ENCODE data around the gene ZNF567.
A peak's percentile ranks its signal among the peaks of the same experiment; 100 is the strongest.
"Not testable (repeated sequence)": the region's sequence is repeated elsewhere in the genome, so short reads cannot be mapped to it uniquely, and the experiment has no call there.

ZNF567 gene

GRCh38 chr19:36688058-36688457 is 646 bp downstream of the ZNF567 start:
- Histone ChIP-seq H3K9me3 (ENCODE audit: control insufficient read depth, low read depth, low read length) (peaks cover 5% of the 10 kb centered on the region), H3K4me1 (ENCODE audit: control insufficient read depth, low read depth, low read length) (peaks cover 3% of the 10 kb centered on the region), H3K4me3 (ENCODE audit: low read length) (peak overlapping the region; percentile 96), H3K9ac (ENCODE audit: low read length) (peak overlapping the region; percentile 80), H3K27ac (ENCODE audit: low read length) (no peak overlapping the region), H3K36me3 (ENCODE audit: control insufficient read depth, low read depth, low read length) (peaks cover 35% of the 10 kb centered on the region), H3K27me3 (ENCODE audit: control insufficient read depth, insufficient read depth, low read length) (no peaks in the 10 kb centered on the region)

- Histone ChIP-seq H3K4me1 (ENCODE audit: control insufficient read depth, low read depth, low read length) (no peaks in the 10 kb centered on the region), H3K9me3 (ENCODE audit: control insufficient read depth, low read depth, low read length) (peaks cover 78% of the 10 kb centered on the region), H3K9ac (ENCODE audit: low read length) (no peak overlapping the region), H3K27ac (ENCODE audit: low read length) (no peak overlapping the region), H3K27me3 (ENCODE audit: control insufficient read depth, insufficient read depth, low read length) (no peaks in the 10 kb centered on the region), H3K4me3 (ENCODE audit: low read length) (no peak overlapping the region), H3K36me3 (ENCODE audit: control insufficient read depth, low read depth, low read length) (peaks cover 22% of the 10 kb centered on the region)
Observed at GRCh38 chr19:36707134-36707533, 19.7 kb downstream of the ZNF567 start.

GRCh38 chr19:36709423-36709822 is 22.0 kb downstream of the ZNF567 start:
- Histone ChIP-seq H3K4me3 (ENCODE audit: low read length) (no peak overlapping the region), H3K27me3 (ENCODE audit: control insufficient read depth, insufficient read depth, low read length) (no peaks in the 10 kb centered on the region), H3K36me3 (ENCODE audit: control insufficient read depth, low read depth, low read length) (peaks cover 43% of the 10 kb centered on the region), H3K4me1 (ENCODE audit: control insufficient read depth, low read depth, low read length) (no peaks in the 10 kb centered on the region), H3K9ac (ENCODE audit: low read length) (no peak overlapping the region), H3K27ac (ENCODE audit: low read length) (no peak overlapping the region), H3K9me3 (ENCODE audit: control insufficient read depth, low read depth, low read length) (peaks cover 92% of the 10 kb centered on the region)

GRCh38 chr19:36719687-36720556 is 32.5 kb downstream of the ZNF567 start:
- no peak overlapping the region for H3K27ac ChIP-seq (ENCODE audit: low read length)
- peaks cover 83% of the 10 kb centered on the region for H3K9me3 ChIP-seq (ENCODE audit: control insufficient read depth, low read depth, low read length)
- no peaks in the 10 kb centered on the region for H3K4me1 ChIP-seq (ENCODE audit: control insufficient read depth, low read depth, low read length)
- no peaks in the 10 kb centered on the region for H3K27me3 ChIP-seq (ENCODE audit: control insufficient read depth, insufficient read depth, low read length)
- no peak overlapping the region for H3K9ac ChIP-seq (ENCODE audit: low read length)
- no peak overlapping the region for H3K4me3 ChIP-seq (ENCODE audit: low read length)
- H3K36me3 ChIP-seq (ENCODE audit: control insufficient read depth, low read depth, low read length) = peaks cover 51% of the 10 kb centered on the region

- peaks cover 55% of the 10 kb centered on the region for H3K9me3 ChIP-seq (ENCODE audit: control insufficient read depth, low read depth, low read length)
Observed at GRCh38 chr19:36736166-36736565, 48.8 kb downstream of the ZNF567 start.

GRCh38 chr19:36745870-36746269 is 58.5 kb downstream of the ZNF567 start:
- H3K4me3 ChIP-seq (ENCODE audit: low read length) = no peak overlapping the region
- no peak overlapping the region for H3K27ac ChIP-seq (ENCODE audit: low read length)
- peaks cover 50% of the 10 kb centered on the region for H3K36me3 ChIP-seq (ENCODE audit: control insufficient read depth, low read depth, low read length)
- no peaks in the 10 kb centered on the region for H3K4me1 ChIP-seq (ENCODE audit: control insufficient read depth, low read depth, low read length)
- no peaks in the 10 kb centered on the region for H3K27me3 ChIP-seq (ENCODE audit: control insufficient read depth, insufficient read depth, low read length)
- H3K9me3 ChIP-seq (ENCODE audit: control insufficient read depth, low read depth, low read length) = peaks cover 89% of the 10 kb centered on the region
- H3K9ac ChIP-seq (ENCODE audit: low read length) = no peak overlapping the region

More at GRCh38 chr19:36736166-36736565, 48.8 kb downstream of the ZNF567 start:
- not testable (repeated sequence) for H3K4me1 ChIP-seq (ENCODE audit: control insufficient read depth, low read depth, low read length); H3K27ac ChIP-seq (ENCODE audit: low read length); H3K4me3 ChIP-seq (ENCODE audit: low read length); H3K27me3 ChIP-seq (ENCODE audit: control insufficient read depth, insufficient read depth, low read length); H3K36me3 ChIP-seq (ENCODE audit: control insufficient read depth, low read depth, low read length); H3K9ac ChIP-seq (ENCODE audit: low read length)

GRCh38 chr19:36747750-36748149 is 60.3 kb downstream of the ZNF567 start:
- Histone ChIP-seq H3K36me3 (ENCODE audit: control insufficient read depth, low read depth, low read length) (peaks cover 67% of the 10 kb centered on the region), H3K27me3 (ENCODE audit: control insufficient read depth, insufficient read depth, low read length) (no peaks in the 10 kb centered on the region), H3K9ac (ENCODE audit: low read length) (no peak overlapping the region), H3K4me1 (ENCODE audit: control insufficient read depth, low read depth, low read length) (no peaks in the 10 kb centered on the region), H3K27ac (ENCODE audit: low read length) (no peak overlapping the region), H3K9me3 (ENCODE audit: control insufficient read depth, low read depth, low read length) (peaks cover 92% of the 10 kb centered on the region), H3K4me3 (ENCODE audit: low read length) (no peak overlapping the region)

- H3K27me3 ChIP-seq (ENCODE audit: control insufficient read depth, insufficient read depth, low read length) = no peaks in the 10 kb centered on the region
- H3K9ac ChIP-seq (ENCODE audit: low read length) = no peak overlapping the region
- peaks cover 92% of the 10 kb centered on the region for H3K9me3 ChIP-seq (ENCODE audit: control insufficient read depth, low read depth, low read length)
- peak overlapping the region; percentile 17 for H3K4me3 ChIP-seq (ENCODE audit: low read length)
- peaks cover 75% of the 10 kb centered on the region for H3K36me3 ChIP-seq (ENCODE audit: control insufficient read depth, low read depth, low read length)
- no peak overlapping the region for H3K27ac ChIP-seq (ENCODE audit: low read length)
- no peaks in the 10 kb centered on the region for H3K4me1 ChIP-seq (ENCODE audit: control insufficient read depth, low read depth, low read length)
Observed at GRCh38 chr19:36748431-36749275, 61.2 kb downstream of the ZNF567 start.

- H3K4me1 ChIP-seq (ENCODE audit: control insufficient read depth, low read depth, low read length); H3K9ac ChIP-seq (ENCODE audit: low read length); H3K27ac ChIP-seq (ENCODE audit: low read length); H3K27me3 ChIP-seq (ENCODE audit: control insufficient read depth, insufficient read depth, low read length); H3K4me3 ChIP-seq (ENCODE audit: low read length): not testable (repeated sequence)
- peaks cover 93% of the 10 kb centered on the region for H3K9me3 ChIP-seq (ENCODE audit: control insufficient read depth, low read depth, low read length)
- peaks cover 78% of the 10 kb centered on the region for H3K36me3 ChIP-seq (ENCODE audit: control insufficient read depth, low read depth, low read length)
Observed at GRCh38 chr19:36749613-36750012, 62.2 kb downstream of the ZNF567 start.

- no peak overlapping the region for H3K9ac ChIP-seq (ENCODE audit: low read length)
- H3K4me3 ChIP-seq (ENCODE audit: low read length) = no peak overlapping the region
- H3K27me3 ChIP-seq (ENCODE audit: control insufficient read depth, insufficient read depth, low read length) = no peaks in the 10 kb centered on the region
- H3K36me3 ChIP-seq (ENCODE audit: control insufficient read depth, low read depth, low read length) = peaks cover 83% of the 10 kb centered on the region
- peaks cover 95% of the 10 kb centered on the region for H3K9me3 ChIP-seq (ENCODE audit: control insufficient read depth, low read depth, low read length)
- no peak overlapping the region for H3K27ac ChIP-seq (ENCODE audit: low read length)
- no peaks in the 10 kb centered on the region for H3K4me1 ChIP-seq (ENCODE audit: control insufficient read depth, low read depth, low read length)
Observed at GRCh38 chr19:36750066-36750691, 62.8 kb downstream of the ZNF567 start.

Measured in iPS-18a (cell line).